ENCODE data around the gene ALK. TPM values are rescaled to one million over a fixed set of nuclear protein-coding genes. Genes with fewer than 3 reads are reported as not detected.

Gene ALK
- polyA plus RNA-seq, 3 donors = not detected

GRCh38 chr2:29894822-29895614 is 26.4 kb downstream of the ALK start:
- intact Hi-C loops (cut with micrococcal nuclease) = no loop called here

More at GRCh38 chr2:29894822-29895614, 26.4 kb downstream of the ALK start:
- Mint-ChIP-seq H3K9me3 (peaks cover 0 to 3% (median 0%) of the 10 kb centered on the region in 7 donors), H3K27me3 (ENCODE audit: low read depth in 3 of 3) (peaks cover 2 to 10% (median 5%) of the 10 kb centered on the region in 3 donors), H3K4me3 (no peak overlapping the region), H3K36me3 (no peaks in the 10 kb centered on the region), H3K4me1 (no peaks in the 10 kb centered on the region), H3K27ac (no peak overlapping the region)
- no peak overlapping the region for H3K4me3 ChIP-seq (replicated peaks in 1 of 3; ENCODE audit: low read depth in 2 of 3, low read length in 3 of 3)
- WGBS (ENCODE audit: insufficient coverage) = 50% methylated on average over 1 of the region's 3 CpGs
- no peak for TF ChIP-seq CTCF (IDR thresholded peaks at IDR 0.05)
- no peak overlapping the region for H3K9ac ChIP-seq (ENCODE audit: insufficient read depth, low read length, poor library complexity, severe bottlenecking)
- H3K4me2 ChIP-seq (replicated peaks; ENCODE audit: extremely low read depth, low read length, poor library complexity, severe bottlenecking) = no peak overlapping the region
- H3K9me3 ChIP-seq (replicated peaks in 1 of 2; ENCODE audit: control insufficient read depth in 1 of 2, insufficient read depth in 1 of 2, low read length in 2 of 2) = no peaks in the 10 kb centered on the region
- no peak overlapping the region for H2AFZ ChIP-seq (ENCODE audit: insufficient read depth, low read depth, low read length, poor library complexity, severe bottlenecking)
- no peak overlapping the region for H3K27ac ChIP-seq (ENCODE audit: low read depth in 1 of 2, low read length in 2 of 2)
- H3K79me2 ChIP-seq (ENCODE audit: insufficient read depth, low read length) = no peaks in the 10 kb centered on the region
- H3K36me3 ChIP-seq (replicated peaks in 1 of 2; ENCODE audit: control insufficient read depth in 1 of 2, insufficient read depth in 2 of 2, low read length in 2 of 2) = no peaks in the 10 kb centered on the region
- H3K4me1 ChIP-seq (ENCODE audit: control insufficient read depth in 1 of 2, insufficient read depth in 2 of 2, low read length in 2 of 2) = no peaks in the 10 kb centered on the region
- H4K20me1 ChIP-seq (ENCODE audit: insufficient read depth, low read length) = no peaks in the 10 kb centered on the region
- no peak for DNase-seq
- peaks cover 0 to 2% of the 10 kb centered on the region in 2 donors for H3K27me3 ChIP-seq (ENCODE audit: control insufficient read depth in 2 of 2, insufficient read depth in 2 of 2, low read length in 2 of 2)

Measured in CD14-positive monocyte (primary cell).